HG02938 (cell line): ENCODE data around the gene KRT6A.
"Not testable (repeated sequence)": the region's sequence is repeated elsewhere in the genome, so short reads cannot be mapped to it uniquely, and the experiment has no call there.

ENCODE experiments used
- ATAC-seq: cut with Tn5 transposase; IDR thresholded peaks from one replicate; pipeline ENCODE4 v1.9.1; 2021; ENCODE audit warnings: mild to moderate bottlenecking, moderate library complexity; ENCODE audit not compliant: unreplicated experiment

Gene KRT6A

DNA sequence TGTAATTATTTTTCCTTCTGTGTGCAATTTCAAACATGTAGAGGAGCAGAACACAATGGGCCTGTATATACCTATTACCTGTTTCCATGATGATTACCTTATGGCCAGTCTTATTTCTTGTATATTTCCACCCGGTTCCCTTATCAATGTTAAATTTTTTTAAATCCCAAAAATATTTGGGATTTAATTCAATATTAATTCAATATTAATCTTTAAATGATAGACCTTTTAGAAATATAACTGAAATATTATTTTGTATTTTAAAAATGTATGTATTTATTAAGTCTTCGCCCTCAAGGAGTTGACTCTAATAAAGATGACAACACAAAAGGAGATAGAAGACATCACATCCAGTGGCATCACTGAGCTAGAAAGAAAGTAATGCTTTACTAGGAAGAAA lies 18.8 kb downstream of the KRT6A start:
- no peak for ATAC-seq

DNA sequence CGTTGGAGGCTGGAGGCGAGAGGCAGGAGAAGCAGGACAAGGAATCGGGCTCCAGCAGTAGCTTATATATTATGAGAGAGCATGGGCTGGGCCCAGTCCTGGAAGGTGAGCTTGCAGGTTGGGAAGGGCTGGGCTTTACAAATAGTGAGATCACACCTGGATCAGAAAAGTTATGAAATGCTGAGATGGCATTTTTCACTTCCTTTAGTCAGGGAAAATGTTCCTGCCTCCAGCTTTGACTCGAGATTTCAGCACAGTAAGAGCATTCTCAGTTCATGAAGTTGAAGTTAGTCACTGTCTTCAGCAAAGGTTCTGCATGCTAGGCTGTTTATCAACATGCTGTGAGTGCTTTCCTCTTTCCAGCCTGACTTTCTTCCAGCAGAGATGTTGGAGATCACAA lies 19.3 kb downstream of the KRT6A start, which contains the start of gene KRT6C:
TSS of gene KRT6C (minus strand) at position 38 of the 400 bp plus-strand sequence. CDS start 68 bp downstream, outside the sequence.
- no peak for ATAC-seq

DNA sequence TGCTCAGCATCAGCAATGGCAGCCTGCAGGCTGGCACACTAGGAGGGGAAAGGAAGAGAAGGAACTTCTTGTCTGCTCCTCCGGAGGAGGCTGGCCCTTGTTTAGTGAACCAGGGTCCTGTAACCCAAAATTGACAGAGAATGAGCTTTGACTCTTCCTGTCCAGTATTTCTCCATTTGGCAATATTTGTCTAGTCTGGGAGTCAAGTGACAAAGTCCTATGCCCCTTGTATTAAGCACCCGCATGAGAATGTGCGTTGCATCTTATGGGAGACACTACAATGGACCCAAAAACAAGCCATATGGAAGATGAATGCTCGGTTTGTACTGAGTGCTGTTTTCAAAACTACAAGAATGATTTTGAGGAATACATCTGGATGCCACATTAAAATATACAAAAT lies 23.2 kb downstream of the KRT6A start:
- ATAC-seq, result no peak

GRCh38 chr12:52464897-52465296 lies 28.2 kb downstream of the KRT6A start:
- no peak for ATAC-seq

GRCh38 chr12:52461693-52462092 lies 31.4 kb downstream of the KRT6A start:
- ATAC-seq, result no peak

- no peak for ATAC-seq
Measured at GRCh38 chr12:52458861-52459260, 34.2 kb downstream of the KRT6A start.

DNA sequence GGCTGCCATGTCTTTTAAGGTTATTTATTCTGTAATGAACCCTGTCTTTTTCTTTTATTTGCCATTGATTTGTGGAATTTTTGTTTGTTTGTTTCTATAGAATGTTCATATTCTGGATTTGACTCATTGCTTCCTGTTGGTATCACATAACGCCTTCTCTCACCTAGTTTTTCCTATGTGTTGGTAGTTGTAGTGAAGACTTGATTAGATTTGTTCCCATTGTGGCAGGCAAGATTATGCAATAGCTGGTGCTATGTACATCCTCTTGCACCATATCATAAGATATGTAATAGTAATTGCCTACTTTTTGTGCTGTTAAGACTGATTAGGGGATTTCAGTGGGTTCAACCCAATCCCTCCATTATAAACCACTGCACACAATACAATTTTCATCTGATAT lies 37.2 kb downstream of the KRT6A start:
- no peak for ATAC-seq

DNA sequence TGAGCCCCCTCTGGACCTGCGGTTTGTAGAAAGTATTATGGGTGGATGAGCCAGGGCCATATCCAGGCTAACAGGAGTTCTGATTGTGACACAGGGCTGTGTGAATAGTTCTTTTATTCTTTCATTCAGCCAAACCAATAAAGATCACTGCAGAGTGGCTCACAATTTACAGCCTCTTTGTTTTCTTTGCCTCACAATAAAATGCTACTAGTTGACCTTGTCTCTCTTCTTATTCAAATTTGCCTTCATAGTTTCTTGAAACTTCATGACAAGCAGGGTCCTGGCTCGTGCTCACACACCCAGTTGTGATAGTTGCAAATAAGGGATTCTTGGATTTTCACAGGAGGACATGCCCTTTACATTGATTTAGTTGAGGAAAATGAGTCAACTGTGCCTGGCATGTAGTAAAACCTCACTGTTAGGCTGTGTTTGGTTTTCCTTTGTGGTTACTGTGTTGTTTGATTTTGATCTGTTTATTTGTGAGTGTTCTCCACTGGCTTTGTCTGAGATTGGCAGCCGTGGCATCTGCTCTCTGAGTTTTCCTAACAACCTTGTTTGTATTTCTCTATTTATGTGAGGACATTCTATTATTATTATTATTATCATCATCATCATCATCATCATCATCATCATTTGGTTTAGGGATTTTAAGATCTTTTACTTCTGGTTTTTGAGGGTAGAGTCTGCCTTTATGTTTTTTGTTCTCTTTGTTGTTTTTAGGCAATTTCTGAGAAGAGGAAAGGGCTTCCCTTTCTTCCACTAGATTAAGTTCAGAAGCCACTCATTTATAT lies 38.5 kb downstream of the KRT6A start:
- ATAC-seq, result no peak

DNA sequence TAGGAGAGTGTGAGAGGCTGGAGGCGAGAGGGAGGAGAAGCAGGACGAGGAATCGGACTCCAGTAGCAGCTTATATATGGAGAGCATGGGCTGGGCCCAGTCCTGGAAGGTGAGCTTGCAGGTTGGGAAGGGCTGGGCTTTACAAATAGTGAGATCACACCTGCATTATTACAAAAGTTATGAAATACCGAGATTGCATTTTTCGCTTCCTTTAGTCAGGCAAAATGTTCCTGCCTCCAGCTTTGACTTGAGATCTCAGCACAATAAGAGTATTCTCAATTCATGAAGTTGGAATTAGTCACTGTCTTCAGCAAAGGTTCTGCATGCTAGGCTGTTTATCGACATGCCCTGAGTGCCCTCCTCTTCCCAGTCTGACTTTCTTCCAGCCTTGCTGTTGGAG lies 41.0 kb downstream of the KRT6A start, which contains the start of gene KRT6B:
TSS of gene KRT6B (minus strand) at position 46 of the 400 bp plus-strand sequence. CDS start 68 bp downstream, outside the sequence.
- no peak for ATAC-seq

- ATAC-seq, result no peak
Measured at GRCh38 chr12:52448228-52448627, 44.8 kb downstream of the KRT6A start.

DNA sequence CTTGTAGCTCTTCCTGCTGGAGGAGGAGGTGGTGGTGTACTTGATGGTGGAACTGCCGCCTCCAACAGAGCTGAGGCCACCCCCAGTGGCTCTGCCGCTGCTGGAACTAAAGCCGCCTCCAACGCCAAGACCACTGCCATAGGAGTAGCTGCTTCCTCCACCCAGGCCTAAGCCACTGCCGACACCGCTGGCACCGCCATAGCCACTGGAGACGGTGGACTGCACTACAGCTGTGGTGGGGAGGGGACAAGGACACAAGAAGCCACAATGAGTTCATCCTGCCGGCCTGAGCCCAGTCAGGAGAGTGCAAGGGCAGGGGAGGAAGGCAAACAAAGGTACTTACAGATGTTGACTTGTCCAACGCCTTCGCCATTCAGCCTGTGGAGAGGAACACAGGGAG lies 45.9 kb downstream of the KRT6A start:
- ATAC-seq, result not testable (repeated sequence)

DNA sequence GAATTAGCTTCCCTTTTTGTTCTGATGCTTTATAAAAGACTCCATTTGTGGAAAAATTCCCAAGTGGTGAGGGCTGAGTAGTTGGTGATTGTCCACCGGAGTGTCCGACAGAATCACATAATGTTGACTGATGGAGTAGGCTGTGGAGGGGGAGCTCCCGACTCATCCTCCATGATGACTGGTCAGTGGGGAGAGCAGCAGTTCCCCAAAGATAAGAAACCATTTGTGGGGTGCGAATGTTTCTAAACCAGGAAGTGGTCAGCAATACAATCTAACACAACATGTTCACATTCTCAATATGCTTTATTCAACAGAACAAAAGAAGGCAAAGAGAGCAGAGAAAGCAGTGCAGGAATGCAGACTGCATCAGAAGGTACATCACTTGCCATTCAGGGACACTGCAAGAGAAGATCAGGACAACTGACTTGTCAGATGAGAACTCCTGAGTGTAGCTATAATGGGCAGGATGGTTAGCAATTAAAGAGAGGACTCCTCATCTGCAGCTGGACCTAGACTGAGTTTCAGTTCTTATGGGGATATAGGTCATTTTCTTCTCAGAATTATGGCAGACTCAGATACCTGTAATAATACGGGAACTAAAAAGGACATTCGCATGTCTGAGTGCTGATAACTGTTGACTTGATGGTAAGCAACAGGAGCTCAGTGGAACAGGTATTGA lies 46.6 kb downstream of the KRT6A start:
- ATAC-seq, result no peak

- ATAC-seq, result no peak
Measured at GRCh38 chr12:52445876-52446275, 47.2 kb downstream of the KRT6A start.

DNA sequence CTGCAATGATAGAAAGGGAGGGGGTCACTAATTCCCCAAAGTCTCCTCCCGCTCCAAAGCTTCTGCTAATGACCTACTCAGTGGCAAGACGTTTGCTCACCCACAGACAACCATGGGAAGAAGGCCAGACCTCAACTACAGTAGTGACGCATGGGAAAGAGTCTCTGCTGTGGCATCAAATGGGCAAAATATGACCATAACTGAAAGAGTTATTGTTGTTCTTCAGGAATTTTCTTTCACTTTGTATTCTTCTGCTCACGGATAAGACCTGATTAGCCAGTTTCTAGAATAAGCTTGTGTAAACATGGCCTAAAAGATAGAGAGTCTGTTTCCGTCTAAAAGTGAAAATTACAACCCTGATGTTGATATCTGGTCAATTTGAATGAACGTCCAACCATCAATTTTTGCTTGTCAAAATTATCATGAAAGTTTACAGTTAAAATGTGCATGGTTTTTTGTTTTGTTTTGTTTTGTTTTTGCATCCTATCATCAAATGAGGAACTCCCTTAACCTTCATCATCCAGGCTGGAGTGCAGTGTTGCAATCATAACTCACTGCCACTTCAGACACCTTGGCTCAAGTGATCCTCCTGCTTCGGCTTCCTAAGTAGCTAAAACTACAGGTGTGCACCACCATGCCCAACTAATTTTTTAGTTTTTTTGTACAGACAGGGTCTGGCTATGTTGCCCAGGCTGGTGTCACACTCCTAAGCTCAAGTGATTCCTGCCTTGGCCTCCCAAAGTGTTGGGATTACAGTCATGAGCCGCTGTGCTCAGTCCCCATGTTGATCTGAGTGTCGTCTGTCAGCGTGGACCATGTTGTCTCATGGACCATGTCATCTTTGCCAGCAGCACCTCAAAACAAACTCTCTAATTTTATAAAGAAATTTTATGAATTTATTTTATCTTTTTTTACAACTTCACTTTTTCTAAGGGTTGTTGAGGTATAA lies 48.1 kb downstream of the KRT6A start:
- ATAC-seq, result no peak

- no peak for ATAC-seq
Measured at GRCh38 chr12:52443966-52444365, 49.1 kb downstream of the KRT6A start.

GRCh38 chr12:52442600-52443061 lies 50.4 kb downstream of the KRT6A start:
- no peak for ATAC-seq

- no peak for ATAC-seq
Measured at GRCh38 chr12:52441320-52441911, 51.6 kb downstream of the KRT6A start.

DNA sequence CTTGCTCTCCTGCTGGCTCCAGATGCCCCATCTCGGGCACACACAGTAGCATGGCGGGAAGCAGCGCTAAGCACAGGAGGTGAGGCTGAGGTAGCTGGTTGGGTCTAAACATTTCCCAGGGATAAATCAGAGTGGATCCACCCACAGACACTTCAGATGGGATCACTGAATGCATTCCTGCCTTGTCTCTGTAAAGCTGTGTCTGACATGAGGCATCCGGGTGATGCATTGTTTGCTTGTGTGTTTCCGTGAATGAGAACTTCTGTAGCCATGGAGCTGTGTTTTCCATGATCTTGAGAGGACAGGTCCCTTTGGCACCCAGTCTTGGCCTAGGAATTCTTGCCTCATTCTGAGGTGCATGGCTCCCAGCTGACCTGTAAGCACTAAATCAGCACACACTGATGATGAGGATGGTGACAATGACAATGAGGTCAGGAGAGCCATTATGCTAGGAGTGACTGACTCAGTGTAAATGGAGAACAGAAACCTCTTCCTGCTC lies 52.2 kb downstream of the KRT6A start:
- ATAC-seq, result no peak

- ATAC-seq, result no peak
Measured at GRCh38 chr12:52439845-52440244, 53.2 kb downstream of the KRT6A start.

DNA sequence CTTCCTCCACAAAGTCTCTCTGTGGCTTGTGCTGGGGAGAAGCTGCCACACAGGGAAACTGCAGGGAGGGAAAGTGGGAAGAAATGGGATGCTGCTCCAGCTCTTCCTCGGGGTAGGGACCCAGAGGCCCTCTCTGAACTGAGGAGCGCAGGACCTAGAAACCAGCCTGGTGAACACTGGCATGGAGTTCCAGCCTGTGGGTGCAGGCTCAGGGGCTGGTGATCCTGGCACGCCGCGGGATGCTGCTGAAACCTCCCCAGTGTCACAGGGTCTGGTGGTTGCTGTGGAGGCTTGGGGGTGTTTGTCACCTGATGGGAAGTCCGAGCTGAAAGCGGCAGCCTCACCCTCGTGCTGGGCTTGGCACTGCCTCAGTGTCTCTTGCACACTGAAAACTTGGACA lies 53.6 kb downstream of the KRT6A start:
- no peak for ATAC-seq
